HG03378 (cell line): Measurements from ENCODE around the gene DOK5.
A peak's percentile ranks its signal among the peaks of the same experiment; 100 is the strongest.

ENCODE experiments used
- ATAC-seq: cut with Tn5 transposase; IDR thresholded peaks from one replicate; pipeline ENCODE4 v1.9.1; 2021; ENCODE audit warnings: mild to moderate bottlenecking, moderate library complexity; ENCODE audit not compliant: unreplicated experiment

The DOK5 gene

DNA sequence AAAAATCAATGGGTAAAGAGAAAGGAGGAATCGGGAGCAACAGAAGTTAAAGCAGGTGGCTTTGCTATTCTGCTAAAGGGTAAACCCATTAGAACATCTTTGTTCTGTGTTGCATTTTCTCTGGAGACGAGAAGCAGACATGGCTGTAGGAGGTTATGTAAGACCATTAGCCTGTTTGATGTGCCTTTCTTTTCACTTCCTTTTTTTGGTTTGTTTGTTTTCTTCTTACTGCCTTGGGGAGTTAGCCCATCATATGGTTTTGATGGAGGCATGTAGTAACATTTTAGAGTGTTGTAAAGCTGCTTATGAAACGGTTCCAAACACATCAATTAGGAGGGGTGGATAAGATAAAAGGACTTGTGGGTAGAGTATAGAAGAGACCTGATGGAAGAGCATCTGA, 131.0 kb downstream of the DOK5 start:
- peak; percentile 78 for ATAC-seq

DNA sequence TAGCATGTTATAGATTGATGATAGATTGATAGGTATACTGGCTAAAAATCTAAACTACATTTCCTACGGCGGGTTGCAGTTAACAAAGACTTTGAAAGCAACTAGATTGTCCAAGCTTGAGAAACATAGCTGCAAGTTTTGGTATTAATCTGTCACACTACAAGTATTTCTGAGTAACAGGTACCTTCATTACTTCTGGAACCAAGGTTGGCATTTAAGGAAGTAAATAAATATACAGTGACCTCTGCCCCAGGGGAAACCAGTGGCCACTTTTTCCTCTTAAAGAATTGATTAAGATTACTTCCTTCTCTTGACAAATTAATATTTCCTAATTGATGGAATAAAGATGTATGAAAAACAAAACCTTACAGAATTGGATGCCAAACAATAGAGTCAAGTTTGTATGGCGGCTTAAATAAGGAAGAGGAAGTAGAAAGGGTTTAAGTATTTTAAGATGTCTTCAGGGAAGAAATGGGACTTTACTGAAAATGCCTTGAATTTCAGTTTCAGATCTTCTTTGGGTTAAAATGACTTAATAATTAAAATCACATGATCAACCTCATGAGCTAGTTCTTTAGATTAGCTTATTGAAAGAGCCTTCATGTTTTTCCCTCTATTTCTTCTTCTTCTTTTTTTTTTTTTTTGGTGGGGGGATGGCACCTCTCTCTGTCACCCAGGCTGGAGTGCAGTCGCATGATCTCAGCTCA, 132.8 kb downstream of the DOK5 start:
- ATAC-seq: no peak

DNA sequence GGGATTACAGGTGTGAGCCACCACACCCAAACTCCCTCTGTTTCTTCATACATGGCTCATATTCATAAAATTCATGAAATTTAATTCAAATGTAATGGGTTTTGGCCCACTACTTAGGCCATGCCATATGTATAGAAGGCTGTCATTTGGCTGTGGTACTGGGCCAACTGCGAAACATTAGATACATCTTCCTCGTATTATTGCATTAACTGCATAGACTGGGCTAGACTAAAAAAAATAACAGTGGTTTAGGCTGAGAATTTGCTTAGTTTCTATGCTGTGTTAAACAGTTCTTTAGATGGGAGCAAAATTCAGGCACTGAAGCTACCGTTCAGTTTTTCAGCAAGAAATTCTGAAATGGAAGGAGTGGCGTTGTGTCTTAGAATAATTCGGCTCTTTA, 133.6 kb downstream of the DOK5 start:
- ATAC-seq: no peak

DNA sequence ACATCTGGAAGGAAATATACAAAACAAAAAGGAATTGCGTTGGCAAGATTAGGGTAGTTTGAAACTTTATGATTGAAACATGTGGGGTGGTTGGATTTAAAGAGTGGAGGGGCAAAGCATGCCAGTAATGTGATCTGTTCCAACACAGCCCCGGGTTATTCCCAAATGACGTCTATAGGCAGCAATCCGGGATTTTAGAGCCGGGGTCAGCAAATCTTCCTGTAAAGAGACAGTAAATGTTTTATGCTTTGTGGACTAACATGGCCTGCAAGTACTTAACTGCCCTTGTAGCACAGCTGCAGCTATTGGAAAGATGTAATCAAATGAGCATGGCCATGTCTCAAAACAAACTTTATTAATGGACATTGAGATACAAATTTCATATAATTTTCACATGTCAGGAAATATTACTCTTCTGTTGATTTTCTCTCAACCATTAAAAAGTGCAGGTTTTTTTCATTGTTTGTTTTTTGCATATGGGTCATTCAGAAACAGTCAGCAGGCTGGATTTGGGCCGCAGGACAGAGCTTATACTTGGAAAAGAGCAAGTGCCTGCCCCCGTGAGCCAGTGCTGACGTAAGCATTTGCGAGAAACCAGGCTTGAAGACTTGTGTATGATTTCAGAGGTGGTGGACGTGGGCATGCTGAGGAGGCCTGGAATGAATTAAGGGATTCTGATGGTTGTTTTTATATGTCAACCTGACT, 136.5 kb downstream of the DOK5 start:
- ATAC-seq: no peak

DNA sequence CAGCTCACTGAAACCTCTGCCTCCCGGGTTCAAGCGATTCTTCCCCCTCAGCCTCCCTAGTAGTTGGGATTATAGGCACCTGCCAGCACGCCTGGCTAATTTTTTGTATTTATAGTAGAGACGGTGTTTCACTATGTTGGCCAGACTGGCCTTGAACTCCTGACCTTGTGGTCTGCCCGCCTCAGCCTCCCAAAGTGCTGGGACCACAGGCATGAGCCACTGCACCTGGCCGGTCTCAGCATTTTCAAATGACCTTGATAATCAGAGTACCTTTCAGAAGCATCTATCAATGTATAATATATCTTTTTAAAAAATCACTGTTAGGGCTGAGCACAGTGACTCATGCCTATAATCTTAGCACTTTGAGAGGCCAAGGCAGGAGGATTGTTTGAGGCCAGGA, 143.0 kb downstream of the DOK5 start:
- no peak for ATAC-seq

DNA sequence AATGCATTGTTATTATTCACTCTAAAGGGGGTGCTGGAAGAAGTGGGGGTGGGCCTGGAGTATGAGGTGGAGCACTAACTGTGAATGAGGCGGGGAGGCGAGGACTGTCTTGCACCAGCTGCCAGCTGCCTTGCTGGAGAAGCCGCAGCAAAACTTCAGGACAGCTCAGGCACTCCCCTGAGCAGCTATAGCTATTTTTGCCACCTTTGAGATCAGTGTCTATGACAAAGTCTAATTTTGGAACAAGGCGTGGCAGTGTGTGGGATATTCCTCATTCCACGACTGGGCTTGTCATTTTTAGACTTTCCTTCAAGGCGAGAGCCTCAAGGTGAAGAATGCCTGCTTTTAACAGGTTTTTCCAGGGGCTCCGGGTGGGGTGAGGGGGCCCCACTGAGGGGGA, 143.8 kb downstream of the DOK5 start:
- no peak for ATAC-seq

DNA sequence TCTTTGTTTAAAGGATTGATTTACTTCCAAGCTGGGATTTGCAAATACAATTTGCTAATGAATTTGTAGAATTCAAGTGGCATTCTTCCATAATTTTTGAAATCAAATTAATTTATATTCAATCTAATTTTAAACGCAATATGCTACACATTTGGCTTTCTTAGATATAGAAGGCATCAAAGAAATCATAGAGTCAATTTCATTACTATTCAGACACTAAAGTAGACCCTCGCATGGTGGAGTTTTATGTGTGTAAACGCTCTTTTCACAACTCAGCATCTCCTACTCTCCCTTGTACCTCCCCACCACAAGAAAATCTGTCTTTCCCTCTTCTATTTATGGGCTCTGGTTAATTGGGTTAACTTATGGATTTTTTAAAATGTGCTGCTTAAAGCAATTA, 144.3 kb downstream of the DOK5 start:
- no peak for ATAC-seq

DNA sequence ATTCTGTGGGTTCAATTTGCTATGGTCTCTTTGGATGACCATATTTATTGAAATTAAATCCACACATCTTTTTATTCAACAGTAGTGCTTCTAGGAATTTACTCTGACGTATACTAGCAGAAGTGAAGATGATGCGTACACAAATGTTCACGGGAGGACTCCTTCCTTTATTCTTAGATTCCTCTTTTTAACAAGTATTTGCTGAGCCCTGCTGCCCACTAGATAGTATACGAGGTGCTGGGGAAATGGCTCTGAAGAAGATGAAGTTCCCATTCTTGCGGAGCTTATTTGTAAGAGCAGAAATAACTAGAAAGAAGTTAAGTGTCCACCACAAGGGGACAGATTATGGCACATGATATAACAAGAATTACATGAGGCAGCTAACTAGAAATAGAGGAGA, 145.2 kb downstream of the DOK5 start:
- ATAC-seq: no peak

DNA sequence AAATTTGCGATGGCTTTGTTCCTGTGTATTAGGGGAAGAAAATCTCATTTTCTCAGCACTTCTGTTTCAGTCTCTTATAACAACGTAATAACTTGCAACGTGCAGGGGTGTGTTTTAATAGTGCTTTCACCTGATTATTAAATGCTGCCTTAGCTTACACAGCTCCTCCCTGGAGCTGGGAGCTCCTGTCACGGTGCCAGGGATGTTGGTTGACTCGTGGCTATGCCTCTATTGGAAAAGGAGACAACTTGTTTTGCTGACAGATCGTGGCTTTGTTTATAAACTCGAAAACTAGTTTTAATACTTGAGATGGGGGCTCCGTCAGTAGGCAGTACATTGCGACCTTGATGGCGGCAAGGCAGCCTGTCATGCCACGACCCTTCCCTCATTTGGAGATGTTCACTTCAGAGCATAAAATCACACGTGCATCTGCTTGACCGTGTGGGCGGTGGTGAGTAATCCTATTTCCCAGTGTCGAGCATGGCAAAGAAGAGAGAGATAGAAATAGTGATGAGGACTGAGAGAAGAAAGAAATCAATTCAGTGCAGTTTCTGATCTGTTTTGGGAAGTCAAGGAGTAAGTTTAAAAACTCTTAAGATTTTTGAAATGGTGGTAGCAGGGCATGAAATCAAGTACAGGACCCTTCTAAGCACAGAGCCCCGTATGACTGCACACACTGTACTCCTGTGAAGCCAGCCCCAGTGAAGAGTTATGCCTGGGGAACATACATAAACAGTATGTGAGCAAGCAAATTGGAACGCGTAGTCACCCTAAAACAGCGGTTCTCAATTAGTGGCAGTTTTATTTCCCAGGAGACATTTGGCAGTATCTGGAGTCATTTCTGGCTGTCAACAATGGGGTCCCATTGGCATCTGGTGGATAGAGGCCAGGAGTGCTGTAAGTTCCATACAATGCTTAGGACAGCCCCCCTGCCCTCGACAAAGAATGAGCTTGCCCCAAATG, 147.2 kb downstream of the DOK5 start:
- no peak for ATAC-seq

DNA sequence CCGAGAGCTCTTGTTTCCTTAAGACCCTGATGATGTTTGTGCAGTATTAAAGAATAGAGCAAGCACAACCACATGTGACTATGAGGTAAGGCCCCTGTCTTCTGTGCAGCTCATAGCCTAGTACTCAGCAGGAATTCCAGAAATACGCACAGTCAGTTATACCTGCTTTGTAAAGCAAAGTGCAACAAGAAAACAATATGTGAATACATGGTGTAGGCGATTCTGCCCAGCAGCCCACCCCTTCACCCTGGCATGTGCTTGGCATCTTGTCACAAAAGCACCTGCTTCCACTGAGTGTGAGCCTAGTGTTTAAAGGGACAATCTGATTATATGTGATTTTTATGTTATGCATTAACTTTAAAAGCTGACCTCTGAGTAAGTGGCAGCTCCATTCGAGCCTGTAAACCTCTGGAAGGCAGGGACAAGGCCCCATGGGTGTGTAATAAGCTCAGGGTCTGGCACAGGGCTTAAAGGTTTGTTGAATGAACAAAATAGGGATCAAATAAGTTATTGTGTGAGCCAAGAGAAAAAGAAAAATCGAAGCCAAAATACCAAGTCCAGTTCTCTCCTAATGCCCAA, 148.7 kb downstream of the DOK5 start:
- no peak for ATAC-seq

DNA sequence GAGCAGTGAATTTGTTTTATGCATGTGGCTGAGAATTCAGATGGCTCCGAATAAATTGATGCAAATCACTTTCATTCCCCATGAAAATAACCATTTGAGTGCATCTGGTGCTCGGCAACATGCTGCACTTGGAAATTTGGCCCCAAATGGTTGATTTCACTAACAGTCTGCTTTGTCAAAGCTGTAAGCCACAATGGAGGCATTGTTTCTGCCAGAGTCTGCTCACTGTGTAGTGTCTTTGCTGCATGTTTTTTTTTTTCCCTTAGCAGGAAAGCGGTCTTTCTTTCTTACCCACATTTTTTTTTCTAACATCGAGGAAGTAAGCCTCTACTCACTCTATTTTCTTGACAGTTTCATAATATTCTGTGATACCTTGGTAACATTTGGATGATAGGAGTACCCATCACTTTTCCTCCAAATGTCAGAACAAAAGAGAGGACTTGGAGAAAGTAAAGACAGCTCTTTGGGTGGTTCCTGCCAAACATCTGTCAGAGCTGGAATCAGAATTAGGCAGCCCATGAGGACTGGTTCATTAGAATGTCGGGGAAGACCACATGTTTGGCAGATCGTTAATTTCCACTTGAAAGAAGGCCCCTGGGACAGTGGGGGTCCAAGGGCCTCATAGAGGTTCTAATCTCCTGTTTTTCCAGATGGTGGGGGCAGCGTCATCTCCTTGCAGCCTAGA, 149.5 kb downstream of the DOK5 start:
- ATAC-seq: no peak

DNA sequence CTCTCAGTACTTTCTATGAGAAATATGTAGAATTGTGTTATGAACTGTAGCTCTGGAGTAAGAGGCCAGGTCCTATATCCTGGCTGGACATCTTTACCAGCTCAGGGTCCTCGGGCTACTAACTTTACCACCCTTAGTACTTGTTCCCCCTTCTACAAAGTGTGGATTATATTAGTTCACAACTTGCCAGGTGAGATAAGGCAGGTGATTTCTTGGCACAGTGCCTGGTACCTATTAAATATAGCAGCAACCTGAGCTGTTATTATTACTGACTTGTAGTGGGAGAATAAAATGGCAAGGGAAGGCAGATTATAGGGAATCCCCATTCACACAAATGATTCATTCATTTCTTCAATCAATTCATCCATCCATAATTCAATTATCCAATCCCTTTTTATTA, 150.1 kb downstream of the DOK5 start:
- ATAC-seq: no peak

DNA sequence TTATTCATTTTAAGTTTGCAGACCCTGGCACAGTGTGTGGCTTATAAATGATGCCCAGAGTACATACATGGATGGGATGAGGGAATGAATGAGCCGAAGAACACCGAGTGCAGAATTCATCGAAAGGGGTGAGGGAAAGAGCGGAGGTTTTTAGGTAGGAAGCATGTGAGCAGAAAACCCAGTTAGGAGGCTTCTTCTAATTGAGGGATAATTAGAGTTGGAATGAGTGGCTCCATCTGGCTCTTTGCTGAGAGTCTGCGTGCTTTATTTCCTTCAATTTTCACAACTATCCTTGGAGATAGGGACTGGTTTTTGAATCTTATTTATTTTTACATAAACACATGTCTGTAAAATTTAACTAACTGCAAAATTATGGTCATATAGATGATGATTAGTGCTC, 150.7 kb downstream of the DOK5 start:
- no peak for ATAC-seq

DNA sequence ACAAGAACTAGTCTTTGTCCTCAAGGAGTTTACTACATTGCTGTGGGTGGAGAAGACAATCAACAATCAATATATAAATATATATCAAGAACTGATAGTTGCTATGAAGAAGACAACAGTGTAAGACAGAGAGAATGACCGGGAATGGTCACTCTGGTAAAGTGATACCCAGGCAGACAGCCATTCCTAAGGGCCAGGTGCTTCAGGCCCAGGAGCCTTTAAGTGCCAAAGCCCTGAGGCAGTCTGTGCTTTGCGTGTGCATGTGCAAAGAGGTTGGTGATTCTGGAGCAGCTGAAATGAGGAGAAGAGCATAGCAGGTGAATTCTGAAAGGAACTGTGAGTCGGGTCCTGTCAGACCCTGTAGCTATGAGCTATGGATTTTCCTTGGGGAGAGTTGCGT, 154.2 kb downstream of the DOK5 start:
- ATAC-seq: no peak

DNA sequence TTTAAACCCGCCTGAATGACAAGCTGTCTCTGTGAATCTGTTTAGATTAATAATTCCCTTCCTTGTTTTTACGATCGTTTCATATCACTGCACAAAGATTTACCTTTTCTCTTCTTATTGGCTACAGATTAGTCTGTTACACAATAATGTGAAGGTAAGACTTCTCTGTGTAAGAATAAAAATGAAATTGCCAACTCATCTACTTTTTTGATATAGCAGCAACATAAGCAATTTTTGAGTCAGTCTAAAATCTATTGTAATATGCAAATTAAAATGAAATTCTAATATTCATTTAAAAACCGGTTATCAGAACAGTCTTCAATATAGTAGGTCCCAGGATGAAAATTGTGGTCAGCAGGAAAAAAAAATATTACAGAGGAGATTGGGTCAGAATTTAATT, 155.2 kb downstream of the DOK5 start:
- no peak for ATAC-seq

DNA sequence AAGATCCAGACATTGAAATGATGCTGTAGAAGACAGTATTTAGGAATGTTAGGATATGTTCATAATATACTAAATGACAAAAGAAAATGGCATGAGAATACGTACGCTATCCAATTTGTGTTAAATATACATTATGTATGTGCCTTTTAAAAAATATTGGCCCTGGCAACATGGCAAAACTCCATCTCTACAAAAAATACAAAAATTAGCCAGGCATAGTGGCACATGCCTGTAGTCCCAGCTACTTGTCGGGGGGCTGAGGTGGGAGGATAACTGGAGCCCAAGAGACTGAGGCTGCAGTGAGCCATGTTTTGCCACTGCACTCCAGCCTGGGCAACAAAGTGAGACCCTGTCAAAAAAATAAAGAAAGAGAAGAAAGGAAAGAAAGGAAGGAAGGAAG, 155.7 kb downstream of the DOK5 start:
- ATAC-seq: no peak

DNA sequence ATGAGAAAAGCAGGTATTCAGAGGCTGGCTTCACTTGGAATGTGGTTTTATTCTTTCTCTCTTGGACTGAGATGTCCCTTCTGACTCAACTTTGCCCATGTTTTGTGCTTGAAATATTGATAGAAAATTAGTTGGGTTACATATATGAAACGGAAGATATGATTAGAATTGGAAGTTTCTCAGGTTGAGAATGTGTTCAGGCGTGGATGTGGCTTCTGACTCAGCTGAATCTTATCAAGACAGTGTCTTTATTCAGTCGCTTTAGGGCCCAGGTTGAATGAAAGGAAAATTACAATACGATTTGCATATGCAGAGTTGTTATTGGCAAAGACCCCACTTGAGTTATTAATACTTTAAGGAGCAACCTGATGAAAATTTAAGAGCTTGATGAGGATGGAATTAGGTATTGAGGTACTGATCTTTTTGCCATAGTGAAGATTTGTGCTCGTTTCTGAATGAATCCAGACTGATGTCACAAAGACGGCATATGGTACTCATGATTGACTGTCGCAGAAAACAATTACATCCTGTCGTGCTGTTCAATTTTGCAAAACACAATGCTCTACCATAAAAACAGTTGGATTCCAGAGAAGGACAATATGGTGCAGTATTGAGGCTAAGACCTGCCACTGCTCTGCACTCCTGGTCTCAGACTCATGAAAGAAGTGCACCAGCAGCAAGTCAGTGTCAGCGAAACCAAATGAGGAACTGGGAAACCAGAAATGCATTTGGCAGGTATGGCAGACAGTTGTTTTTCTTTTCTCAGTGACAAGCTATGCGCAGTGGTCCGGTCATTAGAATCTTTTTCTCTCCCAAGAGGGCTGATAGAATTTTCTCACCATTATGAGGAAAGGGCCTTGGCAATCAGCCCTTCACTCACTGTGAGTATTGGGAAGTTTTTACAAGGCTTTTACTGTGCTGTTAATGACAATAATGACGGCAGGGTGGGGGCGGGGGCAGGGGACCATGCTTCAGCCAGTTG, 158.3 kb downstream of the DOK5 start:
- peak; percentile 97 for ATAC-seq

DNA sequence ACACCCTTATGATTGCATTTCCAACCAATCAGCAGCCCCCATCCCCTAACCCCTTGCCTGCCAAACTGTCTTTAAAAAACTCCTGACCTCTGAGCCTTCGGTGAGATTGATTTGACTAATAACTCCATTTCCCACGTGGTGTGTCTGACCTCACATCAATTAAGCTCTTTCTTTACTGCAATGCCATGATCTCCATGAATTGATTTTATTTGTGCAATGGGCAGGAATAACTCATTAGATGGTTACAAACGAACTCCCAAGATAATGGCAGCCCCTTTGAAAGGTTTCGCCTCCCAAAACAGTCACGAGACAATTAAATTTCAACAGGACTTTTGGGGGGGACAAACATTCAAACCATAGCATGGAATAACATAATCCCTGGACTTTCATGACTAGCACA, 161.2 kb downstream of the DOK5 start:
- ATAC-seq: no peak

DNA sequence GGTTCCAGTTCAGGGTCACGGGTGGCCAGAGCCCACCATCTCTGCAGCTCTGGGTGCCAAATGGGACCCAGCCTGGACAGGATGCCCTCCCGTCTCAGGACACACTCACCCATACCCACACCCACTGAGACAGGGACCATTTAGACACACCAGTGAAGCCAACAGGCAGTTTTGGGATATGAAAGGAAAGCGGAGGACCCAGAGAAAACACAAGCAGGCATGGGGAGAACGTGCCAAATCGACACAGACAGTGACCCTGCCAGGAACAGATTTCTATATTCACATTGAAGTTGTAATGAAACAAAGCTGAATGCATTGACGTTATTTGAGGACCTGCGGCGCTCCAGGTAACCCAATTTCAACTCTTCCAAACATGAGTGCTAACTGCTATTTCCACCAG, 164.5 kb downstream of the DOK5 start:
- ATAC-seq: no peak

DNA sequence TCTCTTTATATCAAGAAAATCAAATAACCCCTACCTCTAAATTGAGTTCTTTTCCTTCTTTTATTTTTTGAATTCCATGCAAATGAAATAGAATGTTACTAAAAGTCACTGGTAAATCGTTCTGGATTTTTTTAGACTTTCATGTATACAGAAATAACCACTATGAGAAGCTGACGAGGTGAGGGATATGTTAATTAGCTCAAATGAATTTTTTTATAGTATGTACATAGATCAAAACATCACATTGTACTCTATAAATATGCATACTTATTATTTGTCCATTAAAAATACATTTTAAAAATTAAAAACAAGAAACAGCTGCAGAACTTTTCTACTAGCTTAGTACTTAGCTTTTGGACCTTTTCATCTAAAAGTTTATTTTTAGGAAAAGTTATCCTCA, 165.4 kb downstream of the DOK5 start:
- ATAC-seq: no peak
